A673 (cell line): ENCODE measurements around the gene UVRAG.

Experiments used
- CTCF ChIP-seq: fragments of 300-800, 200-600 bp; sonication (generic); conservative IDR thresholded peaks from 2 replicates; pipeline ENCODE4 v1.5.1; 2017; ENCODE audit warnings: low read depth, mild to moderate bottlenecking, antibody characterized with exemption, low read length, moderate library complexity, mixed read lengths
- EZH2 ChIP-seq: fragments of 200-600 bp; sonication (generic); IDR thresholded peaks from 2 replicates; pipeline ENCODE4 v1.6.1; 2017; ENCODE audit warnings: borderline replicate concordance, low read depth, mild to moderate bottlenecking, mixed read lengths, antibody characterized with exemption, low read length; ENCODE audit not compliant: poor library complexity, severe bottlenecking

DNA sequence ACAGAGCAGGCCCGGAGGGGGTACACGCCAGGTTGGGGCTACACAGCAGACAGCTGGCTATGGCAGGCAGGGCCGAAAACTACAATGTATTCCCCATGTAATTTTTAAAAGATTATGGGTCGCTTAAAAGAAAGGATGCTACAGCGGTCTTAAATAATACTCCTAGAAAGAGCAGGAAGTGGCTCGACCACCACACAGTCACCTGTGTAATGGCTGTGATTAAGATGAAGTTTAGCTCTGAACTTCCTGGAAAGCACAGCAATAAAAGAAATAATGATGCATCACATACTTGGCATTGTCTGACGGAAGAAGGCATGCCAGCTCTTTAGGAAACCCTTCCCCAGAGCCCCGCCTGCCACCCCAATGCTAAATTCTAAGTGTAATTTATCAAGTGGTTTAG lies 358.7 kb downstream of the UVRAG start:
- TF ChIP-seq CTCF, result no peak
- TF ChIP-seq EZH2, result no peak
